ENCODE measurements around the gene INSYN1.
"Not testable (repeated sequence)": the region's sequence is repeated elsewhere in the genome, so short reads cannot be mapped to it uniquely, and the experiment has no call there.

The INSYN1 gene

DNA sequence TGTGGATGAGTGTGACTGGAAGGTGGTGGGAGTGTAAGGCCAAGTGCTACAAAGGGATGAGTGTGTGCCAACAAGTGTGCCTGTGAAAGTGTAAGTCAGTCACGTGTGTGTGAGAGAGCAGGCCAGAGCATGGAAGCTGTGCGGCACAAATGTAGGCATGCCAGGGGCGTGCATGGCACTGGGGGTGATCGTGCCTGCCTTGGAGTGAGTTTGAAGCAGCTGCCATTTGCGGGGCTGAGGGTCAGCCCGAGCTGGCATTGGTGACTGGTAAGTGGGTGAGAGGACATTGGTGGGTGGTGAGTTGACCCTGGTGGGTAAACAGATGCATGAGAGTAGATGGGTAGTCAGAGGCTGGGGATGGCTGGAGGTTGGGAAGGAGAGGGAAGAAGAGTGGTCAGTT is 44.5 kb downstream of the INSYN1 start:
- TF ChIP-seq, protein P1, sequence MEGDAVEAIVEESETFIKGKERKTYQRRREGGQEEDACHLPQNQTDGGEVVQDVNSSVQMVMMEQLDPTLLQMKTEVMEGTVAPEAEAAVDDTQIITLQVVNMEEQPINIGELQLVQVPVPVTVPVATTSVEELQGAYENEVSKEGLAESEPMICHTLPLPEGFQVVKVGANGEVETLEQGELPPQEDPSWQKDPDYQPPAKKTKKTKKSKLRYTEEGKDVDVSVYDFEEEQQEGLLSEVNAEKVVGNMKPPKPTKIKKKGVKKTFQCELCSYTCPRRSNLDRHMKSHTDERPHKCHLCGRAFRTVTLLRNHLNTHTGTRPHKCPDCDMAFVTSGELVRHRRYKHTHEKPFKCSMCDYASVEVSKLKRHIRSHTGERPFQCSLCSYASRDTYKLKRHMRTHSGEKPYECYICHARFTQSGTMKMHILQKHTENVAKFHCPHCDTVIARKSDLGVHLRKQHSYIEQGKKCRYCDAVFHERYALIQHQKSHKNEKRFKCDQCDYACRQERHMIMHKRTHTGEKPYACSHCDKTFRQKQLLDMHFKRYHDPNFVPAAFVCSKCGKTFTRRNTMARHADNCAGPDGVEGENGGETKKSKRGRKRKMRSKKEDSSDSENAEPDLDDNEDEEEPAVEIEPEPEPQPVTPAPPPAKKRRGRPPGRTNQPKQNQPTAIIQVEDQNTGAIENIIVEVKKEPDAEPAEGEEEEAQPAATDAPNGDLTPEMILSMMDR (IDR thresholded peaks at IDR 0.05; ENCODE audit: insufficient read depth, missing control alignments) = no peak
- DNase-seq (ENCODE audit: insufficient read length, low spot score) = no peak
- no peak for FAIRE-seq

DNA sequence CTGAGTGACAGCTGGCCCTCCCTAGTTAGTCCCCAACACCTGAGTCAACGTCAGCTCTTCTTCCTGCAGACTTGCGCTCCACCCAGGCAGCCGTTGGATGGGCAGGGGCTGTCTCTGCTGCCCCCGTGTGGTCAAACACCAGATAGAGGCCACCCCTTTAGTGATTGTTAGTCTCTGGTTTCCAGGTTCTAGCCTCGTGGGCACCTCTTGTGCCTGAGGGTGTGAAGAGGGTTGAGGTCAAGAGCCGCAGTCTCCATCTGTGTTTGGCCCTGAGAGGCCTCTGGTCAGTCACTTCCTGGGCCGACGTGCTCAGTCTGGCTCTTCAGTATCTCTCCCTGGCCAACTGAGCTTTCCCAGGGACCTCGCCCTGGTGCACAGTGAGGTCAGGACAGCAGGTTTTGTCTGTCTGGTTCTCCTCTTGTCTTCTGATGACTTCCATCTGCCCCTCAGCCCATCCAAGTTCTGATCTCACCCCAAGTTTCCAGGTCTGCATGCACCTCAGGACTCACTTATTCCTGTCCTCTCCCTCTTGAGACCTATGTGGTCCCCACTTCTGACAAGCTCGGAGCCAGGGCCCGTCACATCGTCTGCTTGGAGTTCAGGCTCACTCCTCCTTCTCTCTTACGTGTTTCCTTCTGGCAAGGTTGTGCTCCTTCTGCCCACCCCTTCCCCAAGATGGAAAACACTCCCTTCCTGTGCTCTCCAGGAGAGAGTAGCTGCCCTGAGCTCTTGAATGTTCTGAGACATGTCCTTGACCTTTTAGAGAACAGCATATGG is 48.1 kb downstream of the INSYN1 start:
- TF ChIP-seq, protein P1 (IDR thresholded peaks at IDR 0.05; ENCODE audit: insufficient read depth, missing control alignments) = peak; percentile 65
- DNase-seq (ENCODE audit: insufficient read length, low spot score) = peak; percentile 61
- no peak for FAIRE-seq

DNA sequence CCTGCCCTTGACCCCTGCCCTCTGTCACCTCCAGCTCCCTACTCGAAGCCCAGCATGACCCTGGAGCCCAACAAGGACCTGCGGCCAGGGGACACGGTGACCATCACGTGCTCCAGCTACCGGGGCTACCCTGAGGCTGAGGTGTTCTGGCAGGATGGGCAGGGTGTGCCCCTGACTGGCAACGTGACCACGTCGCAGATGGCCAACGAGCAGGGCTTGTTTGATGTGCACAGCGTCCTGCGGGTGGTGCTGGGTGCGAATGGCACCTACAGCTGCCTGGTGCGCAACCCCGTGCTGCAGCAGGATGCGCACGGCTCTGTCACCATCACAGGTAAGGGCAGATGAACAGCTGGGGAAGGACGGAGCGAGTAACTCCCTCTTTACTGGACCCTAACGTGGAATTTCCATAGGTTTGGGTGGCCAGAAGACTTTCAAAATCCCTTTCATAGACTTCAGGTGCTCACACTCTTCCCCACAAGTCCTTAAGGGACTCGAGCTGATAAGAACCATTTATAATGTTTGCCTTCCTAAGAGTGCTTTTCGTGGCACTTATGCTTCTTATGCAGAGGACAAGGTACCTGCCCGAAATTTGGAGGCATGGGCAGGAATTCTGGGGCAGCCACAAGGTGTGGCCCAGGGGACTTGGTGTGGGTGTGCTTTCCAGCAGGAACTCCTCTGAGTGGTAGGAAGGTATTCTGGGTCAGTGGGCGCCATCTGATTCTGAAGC is 48.8 kb downstream of the INSYN1 start:
- not testable (repeated sequence) for DNase-seq (ENCODE audit: insufficient read length, low spot score); FAIRE-seq

DNA sequence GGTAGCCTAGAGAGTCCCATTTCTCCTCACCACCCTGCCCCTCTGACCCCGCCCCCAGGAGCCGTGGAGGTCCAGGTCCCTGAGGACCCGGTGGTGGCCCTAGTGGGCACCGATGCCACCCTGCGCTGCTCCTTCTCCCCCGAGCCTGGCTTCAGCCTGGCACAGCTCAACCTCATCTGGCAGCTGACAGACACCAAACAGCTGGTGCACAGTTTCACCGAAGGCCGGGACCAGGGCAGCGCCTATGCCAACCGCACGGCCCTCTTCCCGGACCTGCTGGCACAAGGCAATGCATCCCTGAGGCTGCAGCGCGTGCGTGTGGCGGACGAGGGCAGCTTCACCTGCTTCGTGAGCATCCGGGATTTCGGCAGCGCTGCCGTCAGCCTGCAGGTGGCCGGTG is 49.5 kb downstream of the INSYN1 start:
- not testable (repeated sequence) for DNase-seq (ENCODE audit: insufficient read length, low spot score); FAIRE-seq

DNA sequence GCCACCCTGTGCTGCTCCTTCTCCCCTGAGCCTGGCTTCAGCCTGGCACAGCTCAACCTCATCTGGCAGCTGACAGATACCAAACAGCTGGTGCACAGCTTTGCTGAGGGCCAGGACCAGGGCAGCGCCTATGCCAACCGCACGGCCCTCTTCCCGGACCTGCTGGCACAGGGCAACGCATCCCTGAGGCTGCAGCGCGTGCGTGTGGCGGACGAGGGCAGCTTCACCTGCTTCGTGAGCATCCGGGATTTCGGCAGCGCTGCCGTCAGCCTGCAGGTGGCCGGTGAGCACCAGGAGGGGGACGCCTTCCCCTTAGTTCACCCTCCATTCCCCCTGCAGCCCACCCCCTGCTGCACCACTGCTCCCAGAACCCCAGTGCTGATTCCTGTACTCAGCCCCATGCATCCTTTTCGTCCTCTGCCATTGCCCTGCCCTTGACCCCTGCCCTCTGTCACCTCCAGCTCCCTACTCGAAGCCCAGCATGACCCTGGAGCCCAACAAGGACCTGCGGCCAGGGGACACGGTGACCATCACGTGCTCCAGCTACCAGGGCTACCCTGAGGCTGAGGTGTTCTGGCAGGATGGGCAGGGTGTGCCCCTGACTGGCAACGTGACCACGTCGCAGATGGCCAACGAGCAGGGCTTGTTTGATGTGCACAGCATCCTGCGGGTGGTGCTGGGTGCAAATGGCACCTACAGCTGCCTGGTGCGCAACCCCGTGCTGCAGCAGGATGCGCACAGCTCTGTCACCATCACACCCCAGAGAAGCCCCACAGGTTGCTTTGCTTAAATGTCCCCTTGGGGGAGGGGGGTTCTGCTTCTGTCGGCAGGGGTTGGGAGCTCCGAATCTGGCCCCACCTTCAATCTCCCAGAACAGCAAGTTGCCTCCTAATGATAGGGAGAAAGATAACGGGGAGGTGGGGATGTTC is 50.6 kb downstream of the INSYN1 start:
- not testable (repeated sequence) for DNase-seq (ENCODE audit: insufficient read length, low spot score); FAIRE-seq

DNA sequence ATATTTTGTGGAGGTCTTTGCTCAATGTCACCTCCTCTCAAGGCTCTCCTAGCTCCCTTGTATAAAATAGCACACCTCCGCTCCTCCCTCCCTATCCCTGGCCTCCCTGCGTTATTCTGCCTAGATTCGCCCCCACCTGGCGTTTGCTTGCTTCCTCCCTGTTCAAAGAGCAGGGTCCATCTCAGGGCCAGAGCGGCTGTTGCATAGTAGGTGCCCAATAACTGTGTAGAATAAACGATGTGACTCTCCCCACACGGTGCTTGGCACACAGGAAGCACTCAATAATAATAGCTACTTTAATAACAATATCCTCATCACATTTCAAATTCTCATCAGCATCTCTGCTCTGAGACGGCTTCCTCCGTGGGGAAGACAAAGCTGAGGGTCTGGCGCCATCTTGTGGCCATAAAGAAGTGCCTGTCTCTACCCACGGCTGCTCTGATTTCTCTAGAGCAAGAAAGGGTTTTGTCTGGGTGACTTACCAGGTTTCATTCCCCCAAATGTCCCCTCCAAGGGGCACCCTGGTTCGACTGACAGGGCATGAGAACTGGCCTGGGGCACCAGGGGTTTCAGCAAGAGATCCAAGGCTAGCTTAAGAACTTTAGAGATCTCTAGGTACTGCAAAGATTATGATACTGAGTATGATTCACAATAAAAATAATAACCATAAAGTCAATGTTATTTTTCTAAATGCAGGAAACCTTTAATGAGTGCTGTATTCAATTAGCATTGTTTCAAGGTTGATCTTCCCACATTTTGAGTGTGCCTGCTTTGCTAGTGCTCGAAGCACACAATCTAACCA is 52.9 kb downstream of the INSYN1 start:
- TF ChIP-seq, protein P1 (IDR thresholded peaks at IDR 0.05; ENCODE audit: insufficient read depth, missing control alignments) = peak; percentile 94
- DNase-seq (ENCODE audit: insufficient read length, low spot score) = peak; percentile 55
- FAIRE-seq = no peak

DNA sequence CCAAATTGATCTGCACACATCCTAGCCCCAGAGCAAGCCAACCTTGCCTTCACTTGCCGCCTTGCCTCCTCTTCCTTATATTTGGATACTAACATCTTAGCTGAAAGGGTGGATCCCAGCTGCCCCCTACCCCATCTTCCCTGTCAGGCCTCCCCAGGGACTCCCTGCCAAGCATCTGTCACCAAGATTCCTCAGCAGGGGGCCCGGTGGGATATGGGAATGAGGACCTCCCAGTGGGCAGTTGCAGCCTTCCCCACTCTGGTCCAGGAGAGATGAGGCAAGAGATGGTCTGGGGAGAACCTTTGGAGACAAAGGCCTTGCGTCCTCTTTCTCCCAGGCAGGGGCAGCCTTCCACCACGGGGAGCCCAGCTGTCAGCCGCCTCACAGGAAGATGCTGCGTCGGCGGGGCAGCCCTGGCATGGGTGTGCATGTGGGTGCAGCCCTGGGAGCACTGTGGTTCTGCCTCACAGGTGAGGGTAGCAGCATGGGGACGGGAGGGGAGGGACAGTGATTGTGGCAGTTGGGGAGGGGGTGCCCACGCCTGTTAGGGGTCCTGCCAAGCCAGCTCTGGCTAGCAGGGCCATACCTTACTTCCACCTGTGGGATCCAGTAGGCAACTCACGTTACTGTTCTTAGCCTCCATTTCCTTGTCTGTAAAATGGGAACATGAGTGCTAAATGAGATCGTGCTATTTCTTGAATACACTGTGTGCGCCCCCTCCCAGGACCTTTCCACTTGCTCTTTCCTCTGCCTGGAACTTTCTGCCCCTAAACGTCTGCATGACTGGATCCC is 53.7 kb downstream of the INSYN1 start:
- no peak for DNase-seq (ENCODE audit: insufficient read length, low spot score)
- TF ChIP-seq, protein P1 (IDR thresholded peaks at IDR 0.05; ENCODE audit: insufficient read depth, missing control alignments) = no peak
- FAIRE-seq = no peak
